Hepatocyte (in vitro differentiated cells): ENCODE measurements around the gene ARL3. TPM values are rescaled to one million over a fixed set of nuclear protein-coding genes. Genes with fewer than 3 reads are reported as not detected.
"Not testable (repeated sequence)": the region's sequence is repeated elsewhere in the genome, so short reads cannot be mapped to it uniquely, and the experiment has no call there.

ENCODE experiments used
- DNase-seq: peaks from one replicate; pipeline ENCODE4 v3.0.0-alpha.2; 2016; ENCODE audit warnings: low spot score
- H2AFZ ChIP-seq: fragments of 200-600 bp; sonication (generic); 2 replicates; pipeline ENCODE4 v1.6.0; 2016; ENCODE audit warnings: antibody characterized with exemption, mild to moderate bottlenecking
- H3K27ac ChIP-seq: fragments of 200-600 bp; sonication (generic); 2 replicates; pipeline ENCODE4 v1.5.1; 2016; ENCODE audit warnings: mild to moderate bottlenecking
- H3K27me3 ChIP-seq: fragments of 200-600 bp; sonication (generic); 2 replicates; pipeline ENCODE4 v1.6.1; 2016
- H3K36me3 ChIP-seq: fragments of 200-600 bp; sonication (generic); replicated peaks from 2 replicates; pipeline ENCODE4 v1.5.1; 2016; ENCODE audit warnings: low read depth; ENCODE audit not compliant: insufficient read depth
- H3K4me1 ChIP-seq: fragments of 200-600 bp; sonication (generic); 2 replicates; pipeline ENCODE4 v1.5.1; 2016; ENCODE audit warnings: mild to moderate bottlenecking, moderate library complexity; ENCODE audit not compliant: insufficient read depth
- H3K4me2 ChIP-seq: fragments of 200-600 bp; sonication (generic); 2 replicates; pipeline ENCODE4 v1.6.0; 2016
- H3K4me3 ChIP-seq: fragments of 200-600 bp; sonication (generic); 2 replicates; pipeline ENCODE4 v1.5.1; 2016; ENCODE audit warnings: mild to moderate bottlenecking
- H3K79me2 ChIP-seq: fragments of 200-600 bp; sonication (generic); 2 replicates; pipeline ENCODE4 v1.6.0; 2017; ENCODE audit warnings: mild to moderate bottlenecking
- H3K9me2 ChIP-seq: fragments of 200-600 bp; sonication (generic); replicated peaks from 2 replicates; pipeline ENCODE4 v1.6.0; 2017; ENCODE audit warnings: mild to moderate bottlenecking; ENCODE audit not compliant: insufficient read depth
- H3K9me3 ChIP-seq: fragments of 200-600 bp; sonication (generic); 2 replicates; pipeline ENCODE4 v1.5.1; 2016; ENCODE audit warnings: low read depth, mild to moderate bottlenecking
- H4K20me1 ChIP-seq: fragments of 200-600 bp; sonication (generic); 2 replicates; pipeline ENCODE4 v1.6.0; 2016; ENCODE audit warnings: mild to moderate bottlenecking; ENCODE audit not compliant: insufficient read depth, poor library complexity, severe bottlenecking
- CTCF ChIP-seq: fragments of 200-600 bp; sonication (generic); IDR thresholded peaks from 2 replicates; pipeline ENCODE4 v1.5.1; 2016; ENCODE audit warnings: antibody characterized with exemption, mild to moderate bottlenecking; ENCODE audit not compliant: poor library complexity
- EZH2 ChIP-seq: fragments of 200-600 bp; sonication (generic); IDR thresholded peaks from 2 replicates; pipeline ENCODE4 v1.6.1; 2016; ENCODE audit warnings: antibody characterized with exemption, mild to moderate bottlenecking, borderline replicate concordance
- EZH2phosphoT487 ChIP-seq: fragments of 200-600 bp; sonication (generic); IDR thresholded peaks from one replicate; pipeline ENCODE4 v1.6.1; 2018; ENCODE audit warnings: antibody characterized with exemption, mild to moderate bottlenecking, low read depth, moderate library complexity; ENCODE audit not compliant: unreplicated experiment, severe bottlenecking
- WGBS: methylation state at CpG from one replicate; pipeline ENCODE4 v1.1.6; 2016; ENCODE audit warnings: low lambda C conversion rate; ENCODE audit errors: missing lambda C conversion rate; 5-methylcytosine and 5-hydroxymethylcytosine counted together
- polyA plus RNA-seq: library from polyadenylated mRNA; unstranded; fragments of >200 nt; fragmentation: Nextera tagmentation; extraction: Ambion mirVana; gene quantifications from 2 replicates; pipeline ENCODE4 v1.2.1, GENCODE V29; 2016
- total RNA-seq: library from RNA; depleted of rRNA; stranded (reverse); fragments of >200 nt; gene quantifications from 2 replicates; pipeline ENCODE4 v1.2.3, GENCODE V29; 2014

The ARL3 gene
- total and polyA plus RNA-seq, 2 experiments from 2014 or later = 6.4 to 16.5 TPM

- no peak for DNase-seq
- H3K9me3 ChIP-seq = no peaks in the 10 kb centered on the region
- H3K27ac ChIP-seq = no peak overlapping the region
- H3K36me3 ChIP-seq = no peaks in the 10 kb centered on the region
- no peak overlapping the region for H3K4me3 ChIP-seq
- 87% methylated on average over 6 of the region's 6 CpGs for WGBS
- no peak overlapping the region for H3K4me2 ChIP-seq
- no peaks in the 10 kb centered on the region for H3K9me2 ChIP-seq
- H3K79me2 ChIP-seq = peaks cover 48% of the 10 kb centered on the region
- TF ChIP-seq EZH2 (no peak), CTCF (no peak), EZH2phosphoT487 (no peak)
- no peaks in the 10 kb centered on the region for H3K27me3 ChIP-seq
- H2AFZ ChIP-seq = no peak overlapping the region
- H3K4me1 ChIP-seq = peaks cover 12% of the 10 kb centered on the region
- H4K20me1 ChIP-seq = no peaks in the 10 kb centered on the region
Measured at GRCh38 chr10:102720775-102721301, 6.6 kb upstream of the ARL3 start.

- Histone ChIP-seq H4K20me1 (no peaks in the 10 kb centered on the region), H3K36me3 (no peaks in the 10 kb centered on the region), H2AFZ (no peak overlapping the region), H3K4me3 (no peak overlapping the region), H3K27me3 (no peaks in the 10 kb centered on the region), H3K79me2 (peaks cover 53% of the 10 kb centered on the region), H3K9me3 (no peaks in the 10 kb centered on the region), H3K4me2 (no peak overlapping the region), H3K27ac (no peak overlapping the region), H3K4me1 (peaks cover 17% of the 10 kb centered on the region), H3K9me2 (no peaks in the 10 kb centered on the region)
- TF ChIP-seq CTCF = no peak
- TF ChIP-seq EZH2 = no peak
- TF ChIP-seq EZH2phosphoT487 = no peak
- 96% methylated on average over 3 of the region's 3 CpGs for WGBS
- no peak for DNase-seq
Measured at GRCh38 chr10:102720337-102720736, 6.1 kb upstream of the ARL3 start.

- Histone ChIP-seq H3K4me2 (peak overlapping the region; percentile 51), H3K9me3 (no peaks in the 10 kb centered on the region), H3K36me3 (no peaks in the 10 kb centered on the region), H3K9me2 (no peaks in the 10 kb centered on the region), H4K20me1 (no peaks in the 10 kb centered on the region), H3K4me1 (peaks cover 18% of the 10 kb centered on the region), H3K79me2 (peaks cover 51% of the 10 kb centered on the region), H2AFZ (no peak overlapping the region), H3K27ac (peak overlapping the region; percentile 70), H3K27me3 (no peaks in the 10 kb centered on the region), H3K4me3 (no peak overlapping the region)
- peak; percentile 69 for DNase-seq
- WGBS = 45% methylated on average over 3 of the region's 3 CpGs
- TF ChIP-seq CTCF (no peak), EZH2phosphoT487 (no peak), EZH2 (no peak)
Measured at GRCh38 chr10:102718220-102718619, 4.0 kb upstream of the ARL3 start.

GRCh38 chr10:102716900-102717565, 2.8 kb upstream of the ARL3 start:
- Histone ChIP-seq H3K79me2 (peaks cover 54% of the 10 kb centered on the region), H3K4me1 (peaks cover 18% of the 10 kb centered on the region)
- H3K9me3 ChIP-seq, H3K4me3 ChIP-seq, H3K4me2 ChIP-seq, DNase-seq, H3K36me3 ChIP-seq, H3K27ac ChIP-seq, H2AFZ ChIP-seq, H4K20me1 ChIP-seq, H3K27me3 ChIP-seq, H3K9me2 ChIP-seq: not testable (repeated sequence)
- 95% methylated on average over 17 of the region's 18 CpGs for WGBS
